DLD1 (cell line): Measurements from ENCODE around the gene BEND6.
"Not testable (repeated sequence)": the region's sequence is repeated elsewhere in the genome, so short reads cannot be mapped to it uniquely, and the experiment has no call there.

Experiments used
- in situ Hi-C: cut with HindIII; loops from 2 replicates; pipeline ENCODE4 v1.10.0; 2017; ENCODE audit warnings: low sequenced_read_pairs

BEND6 gene

GRCh38 chr6:57026001-57026400, 71.1 kb downstream of the BEND6 start:
- in situ Hi-C loops = no loop called here

GRCh38 chr6:57027301-57027700, 72.4 kb downstream of the BEND6 start:
- in situ Hi-C loops = no loop called here

- in situ Hi-C loops = no loop called here
Measured at GRCh38 chr6:57029213-57029612, 74.3 kb downstream of the BEND6 start.

- in situ Hi-C loops = no loop called here
Measured at GRCh38 chr6:57033228-57033627, 78.3 kb downstream of the BEND6 start.

- in situ Hi-C loops = no loop called here
Measured at GRCh38 chr6:57035549-57035948, 80.6 kb downstream of the BEND6 start.

GRCh38 chr6:57038906-57039305, 84.0 kb downstream of the BEND6 start:
- in situ Hi-C loops = no loop called here

GRCh38 chr6:57040011-57040410, 85.1 kb downstream of the BEND6 start:
- in situ Hi-C loops = no loop called here

GRCh38 chr6:57044061-57044460, 89.2 kb downstream of the BEND6 start:
- in situ Hi-C loops = not testable (repeated sequence)

GRCh38 chr6:57044568-57044967, 89.7 kb downstream of the BEND6 start:
- in situ Hi-C loops = no loop called here

- in situ Hi-C loops = not testable (repeated sequence)
Measured at GRCh38 chr6:57046332-57047256, 91.7 kb downstream of the BEND6 start, which contains the start of gene KIAA1586. Gene KIAA1586 (plus strand): TSS chr6:57046693. CDS start chr6:57046756, 63 bp downstream.

GRCh38 chr6:57047257-57047585, 92.3 kb downstream of the BEND6 start:
- in situ Hi-C loops = not testable (repeated sequence)

GRCh38 chr6:57047859-57048258, 93.0 kb downstream of the BEND6 start:
- in situ Hi-C loops = not testable (repeated sequence)

GRCh38 chr6:57048577-57048976, 93.7 kb downstream of the BEND6 start:
- in situ Hi-C loops = no loop called here

- in situ Hi-C loops = no loop called here
Measured at GRCh38 chr6:57063847-57064246, 108.9 kb downstream of the BEND6 start.

GRCh38 chr6:57064809-57065208, 109.9 kb downstream of the BEND6 start:
- in situ Hi-C loops = no loop called here

- in situ Hi-C loops = no loop called here
Measured at GRCh38 chr6:57068061-57068460, 113.2 kb downstream of the BEND6 start.

- in situ Hi-C loops = no loop called here
Measured at GRCh38 chr6:57069228-57069627, 114.3 kb downstream of the BEND6 start.

- in situ Hi-C loops = no loop called here
Measured at GRCh38 chr6:57069920-57070331, 115.0 kb downstream of the BEND6 start.

GRCh38 chr6:57072108-57072507, 117.2 kb downstream of the BEND6 start:
- in situ Hi-C loops = no loop called here

- in situ Hi-C loops = no loop called here
Measured at GRCh38 chr6:57074383-57074782, 119.5 kb downstream of the BEND6 start.

GRCh38 chr6:57075092-57075491, 120.2 kb downstream of the BEND6 start:
- in situ Hi-C loops = no loop called here
